GM18498 (cell line): ENCODE data around the gene DTD2.
"Not testable (repeated sequence)": the region's sequence is repeated elsewhere in the genome, so short reads cannot be mapped to it uniquely, and the experiment has no call there.

Experiments
- ATAC-seq: cut with Tn5 transposase; IDR thresholded peaks from one replicate; pipeline ENCODE4 v1.9.1; 2021; ENCODE audit warnings: mild to moderate bottlenecking, moderate library complexity; ENCODE audit not compliant: unreplicated experiment

The DTD2 gene

DNA sequence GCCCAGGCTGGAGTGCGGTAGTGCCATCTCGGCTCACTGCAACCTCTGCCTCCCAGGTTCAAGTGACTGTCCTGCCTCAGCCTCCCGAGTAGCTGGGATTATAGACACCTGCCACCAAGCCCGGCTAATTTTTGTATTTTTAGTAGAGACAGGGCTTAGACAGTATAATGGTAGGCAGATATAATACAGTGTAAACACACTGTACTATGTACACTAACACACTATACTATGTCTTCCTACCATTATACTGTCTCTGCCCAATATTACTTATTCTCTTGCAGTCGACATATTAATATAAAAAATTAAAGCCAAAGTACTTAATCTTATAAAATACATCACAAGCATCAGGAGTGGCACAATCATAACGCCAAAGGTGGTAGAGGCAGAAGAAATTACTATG lies 15.0 kb downstream of the DTD2 start:
- ATAC-seq = no peak

DNA sequence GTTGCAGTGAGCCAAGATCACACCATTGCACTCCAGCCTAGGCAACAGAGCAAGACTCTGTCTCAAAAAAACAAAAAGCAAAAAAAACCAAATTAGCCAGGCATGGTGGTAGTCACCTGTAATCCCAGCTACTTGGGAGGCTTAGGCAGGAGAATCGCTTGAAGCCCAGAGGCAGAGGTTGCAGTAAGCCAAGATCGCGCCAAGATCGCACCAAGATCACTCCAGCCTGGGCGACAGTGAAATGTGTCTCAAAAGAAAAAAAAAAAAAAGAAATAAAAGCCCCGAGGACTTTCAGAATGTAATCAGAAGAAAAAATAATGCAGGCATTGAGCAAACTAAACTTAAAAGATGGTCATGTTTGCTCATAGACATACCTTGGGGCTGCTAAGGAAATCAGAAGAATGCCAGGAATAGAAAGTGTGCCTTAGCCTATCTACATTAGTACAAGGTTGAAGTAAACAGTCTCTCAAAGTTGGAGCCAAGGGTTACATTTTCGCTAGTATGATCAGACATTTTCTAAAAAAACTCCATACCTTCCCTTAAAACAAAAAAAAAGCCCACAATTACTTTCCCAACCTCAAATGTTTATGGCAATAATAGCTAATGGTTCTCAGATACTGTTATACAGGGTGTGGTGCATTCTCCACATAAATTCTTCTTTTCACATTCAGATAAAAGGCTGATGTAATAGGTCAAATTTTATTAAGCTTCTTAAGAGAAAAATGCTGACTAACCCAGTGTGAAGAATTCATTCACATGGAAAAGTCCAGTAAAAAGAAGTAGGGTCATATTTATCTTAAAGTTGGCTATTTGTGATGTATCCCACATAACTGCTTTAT lies 15.8 kb downstream of the DTD2 start:
- ATAC-seq = no peak

DNA sequence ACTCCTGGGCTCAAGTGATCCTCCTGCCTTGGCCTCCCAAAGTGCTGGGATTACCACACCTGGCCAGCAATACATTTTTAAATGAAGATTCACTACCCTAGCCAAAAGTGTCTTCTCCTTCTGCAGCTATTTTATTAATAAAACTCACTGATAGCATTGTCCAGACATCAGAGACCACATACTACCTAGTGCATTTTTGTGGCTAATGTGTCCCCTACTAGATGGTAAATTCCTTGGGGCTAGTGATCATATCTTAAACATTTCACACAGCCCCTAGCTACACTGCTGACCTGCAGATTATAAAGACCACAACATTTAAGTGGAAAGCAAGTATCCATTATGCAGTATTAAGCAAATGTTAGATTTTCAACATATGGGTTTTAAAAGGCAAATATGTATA lies 17.0 kb downstream of the DTD2 start:
- ATAC-seq = no peak

DNA sequence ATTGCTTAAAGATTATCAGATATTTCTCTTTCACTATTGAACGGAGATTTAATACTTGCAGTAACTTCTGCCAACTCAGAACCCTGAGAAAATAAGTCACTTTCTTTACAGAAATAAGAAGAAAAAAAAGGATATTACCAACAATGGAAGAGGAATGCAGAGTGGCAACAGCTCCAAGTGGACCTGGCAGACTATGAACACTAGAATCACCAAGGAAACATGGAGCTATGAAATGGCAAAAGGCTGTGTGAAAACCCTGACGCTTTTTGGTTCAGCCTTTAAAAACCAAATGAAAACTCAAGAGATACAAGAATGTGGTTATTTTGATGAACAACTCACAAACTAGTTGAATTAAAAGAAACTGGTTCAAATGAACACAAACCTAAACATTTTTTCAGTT lies 17.7 kb downstream of the DTD2 start:
- no peak for ATAC-seq

DNA sequence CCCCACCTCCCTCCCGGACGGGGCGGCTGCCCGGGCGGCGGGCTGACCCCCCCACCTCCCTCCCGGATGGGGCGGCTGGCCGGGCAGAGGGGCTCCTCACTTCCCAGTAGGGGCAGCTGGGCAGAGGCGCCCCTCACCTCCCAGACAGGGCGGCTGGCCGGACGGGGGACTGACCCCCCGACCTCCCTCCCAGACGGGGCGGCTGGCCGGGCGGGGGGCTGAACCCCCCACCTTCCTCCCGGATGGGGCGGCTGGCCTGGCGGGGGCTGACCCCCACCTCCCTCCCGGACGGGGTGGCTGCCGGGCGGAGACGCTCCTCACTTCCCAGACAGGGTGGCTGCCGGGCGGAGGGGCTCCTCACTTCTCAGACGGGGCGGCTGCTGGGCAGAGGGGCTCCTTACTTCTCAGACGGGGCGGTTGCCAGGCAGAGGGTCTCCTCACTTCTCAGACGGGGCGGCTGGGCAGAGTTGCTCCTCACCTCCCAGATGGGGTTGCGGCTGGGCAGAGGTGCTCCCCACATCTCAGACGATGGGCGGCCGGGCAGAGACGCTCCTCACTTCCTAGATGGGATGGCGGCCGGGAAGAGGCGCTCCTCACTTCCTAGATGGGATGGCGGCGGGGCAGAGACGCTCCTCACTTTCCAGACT lies 20.1 kb downstream of the DTD2 start:
- ATAC-seq = not testable (repeated sequence)

DNA sequence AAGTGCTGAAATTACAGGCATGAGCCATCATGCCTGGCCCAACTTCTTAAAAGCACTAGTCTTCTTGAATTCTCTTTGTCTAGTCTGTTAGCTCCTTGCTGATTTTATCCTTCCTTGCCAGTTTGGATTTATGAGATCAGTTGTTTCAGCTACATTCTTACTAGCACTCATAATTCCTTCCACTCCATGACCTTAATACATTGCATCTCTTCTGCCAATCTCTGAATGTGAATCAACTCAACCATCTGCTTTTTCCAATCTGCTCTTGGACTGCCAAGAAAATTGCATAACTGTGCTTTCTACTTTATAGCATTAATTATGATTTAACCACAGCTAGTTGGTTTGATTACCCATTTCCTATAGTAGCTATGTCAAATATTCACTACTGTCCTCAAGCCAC lies 22.0 kb downstream of the DTD2 start:
- ATAC-seq = no peak

DNA sequence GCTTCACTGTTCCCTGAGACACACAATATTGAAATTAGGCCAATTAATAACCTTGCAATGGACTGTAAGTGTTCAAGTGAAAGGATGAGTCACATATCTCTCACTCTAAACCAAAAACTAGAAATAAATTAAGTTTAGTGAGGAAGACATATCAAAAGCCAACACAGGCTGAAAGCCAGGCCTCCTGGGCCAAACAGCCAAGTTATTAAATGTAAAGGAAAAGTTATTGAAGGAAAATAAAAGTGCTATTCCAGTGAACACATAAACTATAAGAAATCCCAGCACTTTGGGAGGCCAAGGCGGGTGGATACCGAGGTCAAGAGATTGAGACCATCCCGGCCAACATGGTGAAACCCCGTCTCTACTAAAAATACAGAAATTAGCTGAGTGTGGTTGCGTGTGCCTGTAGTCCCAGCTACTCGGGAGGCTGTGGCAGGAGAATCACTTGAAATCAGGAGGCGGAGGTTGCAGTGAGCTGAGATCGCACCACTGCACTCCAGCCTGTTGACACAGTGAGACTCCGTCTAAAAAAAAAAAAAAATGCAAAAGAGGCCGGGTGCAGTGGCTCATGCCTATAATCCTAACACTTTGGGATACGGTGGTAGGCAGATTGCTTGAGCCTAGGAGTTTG lies 26.6 kb downstream of the DTD2 start:
- no peak for ATAC-seq

DNA sequence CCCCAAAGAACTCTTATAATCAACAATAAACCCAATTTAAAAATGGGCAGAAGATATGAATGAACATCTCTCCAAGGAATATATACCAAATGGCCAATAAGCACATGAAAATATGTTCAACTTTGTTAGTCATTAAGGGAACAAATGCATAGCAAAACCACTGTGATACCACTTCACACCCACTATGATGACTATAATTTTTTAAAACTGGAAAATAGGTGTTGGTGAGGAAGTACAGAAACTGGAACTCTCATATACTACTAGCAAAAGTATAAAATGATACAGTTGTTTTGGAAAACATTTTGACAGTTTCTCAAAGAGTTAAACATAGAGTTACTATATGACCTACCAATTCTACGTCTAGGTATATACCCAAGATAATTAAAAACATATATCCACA lies 27.5 kb downstream of the DTD2 start:
- ATAC-seq = no peak

DNA sequence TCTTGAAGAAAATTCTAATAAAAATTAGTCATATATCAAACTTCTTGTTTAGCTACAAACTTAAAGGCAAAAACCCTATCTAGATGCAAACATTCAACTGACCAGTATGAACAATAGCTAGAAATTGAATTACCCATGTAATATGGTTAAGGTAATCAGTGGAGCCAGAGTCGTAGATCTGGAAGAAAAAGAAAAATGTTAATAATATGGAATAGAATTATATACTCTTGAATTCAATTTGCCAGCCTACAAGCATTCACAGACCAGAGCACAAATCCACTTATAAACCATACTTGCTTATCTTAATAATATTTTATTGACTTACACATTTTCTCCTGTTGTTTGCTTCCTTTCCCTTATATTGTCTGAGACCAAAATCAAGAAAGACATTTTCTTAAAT lies 29.3 kb downstream of the DTD2 start:
- no peak for ATAC-seq

DNA sequence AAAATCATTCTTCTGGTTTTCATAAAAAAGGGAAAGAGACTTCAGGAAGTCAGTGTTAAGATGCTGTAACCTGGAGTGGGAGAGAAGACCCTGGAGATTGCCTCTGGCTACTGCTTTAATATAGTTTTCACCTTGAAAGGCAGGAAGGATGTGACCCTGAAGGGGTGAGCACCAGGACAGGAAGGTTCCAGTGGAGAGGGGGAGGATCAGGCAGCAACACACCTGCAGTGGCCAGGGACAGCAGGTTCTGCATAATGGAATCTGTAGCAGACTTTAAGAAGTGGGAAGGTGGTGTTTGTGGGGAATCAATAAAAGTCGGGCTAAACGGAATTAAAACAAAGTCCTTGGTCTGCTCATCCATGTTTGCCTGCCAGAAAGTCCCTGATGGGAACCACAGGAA lies 30.6 kb downstream of the DTD2 start:
- no peak for ATAC-seq

DNA sequence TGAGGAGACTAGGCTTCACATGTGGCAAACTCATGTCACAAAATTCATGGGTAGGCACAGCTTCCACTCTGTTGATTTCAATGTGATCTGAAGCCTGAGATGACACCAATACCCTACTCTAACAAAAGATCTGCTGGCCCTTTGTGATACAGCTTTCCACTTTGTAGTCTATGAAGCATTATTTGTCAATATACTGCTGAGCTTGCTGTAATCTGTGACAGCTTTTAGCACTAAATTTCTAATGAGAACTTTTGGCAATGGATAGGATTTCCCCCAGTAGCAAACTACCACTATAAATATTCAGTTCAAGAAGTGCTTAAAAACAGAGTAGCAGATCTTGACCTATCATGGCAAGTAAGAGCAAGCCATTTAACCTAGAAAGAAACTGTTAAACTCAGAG lies 31.4 kb downstream of the DTD2 start:
- no peak for ATAC-seq

DNA sequence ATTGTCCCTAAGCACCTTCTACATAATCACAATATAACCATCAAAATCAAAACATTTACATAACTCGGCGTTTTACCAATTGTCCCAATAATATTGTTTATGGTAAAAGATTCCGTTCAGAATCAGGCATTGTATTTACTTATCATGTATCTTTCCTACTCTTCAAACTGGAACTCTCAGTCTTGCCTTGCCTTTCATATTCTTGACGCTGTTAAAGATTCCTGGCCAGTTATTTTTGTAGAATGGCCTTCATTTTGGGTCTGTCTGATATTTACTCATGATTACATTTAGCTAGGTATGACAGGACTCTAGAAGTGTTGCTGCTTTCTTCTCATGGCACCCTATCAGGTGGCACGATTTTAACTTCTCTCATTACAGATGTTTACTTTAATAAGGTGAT lies 36.1 kb downstream of the DTD2 start:
- no peak for ATAC-seq

DNA sequence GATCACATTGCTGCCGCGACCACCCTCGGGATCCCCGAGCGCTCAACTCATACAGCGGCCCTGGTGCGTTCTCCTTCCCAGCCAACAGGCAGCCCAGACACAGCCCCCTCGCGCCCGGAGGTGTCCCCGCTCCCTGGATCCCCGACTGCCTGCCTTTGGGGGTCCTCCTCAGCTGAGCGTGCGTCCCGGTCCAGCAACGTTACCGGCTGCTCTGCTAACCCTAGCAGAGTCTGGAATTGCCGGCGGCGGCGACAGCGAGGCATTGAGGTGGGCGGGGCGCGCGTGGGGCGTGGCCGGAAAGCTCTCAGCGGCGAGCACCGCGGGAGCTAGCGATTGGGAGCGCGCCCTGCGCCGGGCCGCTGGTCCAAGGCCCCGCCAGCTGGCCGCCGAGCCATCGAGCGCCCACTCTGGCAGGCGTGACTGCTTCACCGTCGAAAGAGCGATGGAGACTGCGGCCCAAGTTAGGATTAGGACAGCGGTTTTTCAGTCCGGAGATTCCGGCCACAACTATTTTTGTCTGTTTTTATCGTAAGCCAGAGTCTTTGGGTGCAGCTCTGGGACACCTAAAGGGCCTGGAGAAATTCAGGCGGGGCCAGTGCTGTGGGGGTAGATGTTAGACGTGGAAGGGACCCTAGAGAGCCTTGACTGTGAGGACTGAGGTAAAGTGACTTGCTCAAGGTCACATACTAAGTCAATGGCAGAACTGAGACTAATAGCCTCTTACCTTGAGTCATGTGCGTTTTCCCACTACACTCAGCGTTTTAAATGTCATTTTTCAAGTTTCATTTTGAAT lies 36.8 kb downstream of the DTD2 start, which contains the start of gene HEATR5A:
Gene HEATR5A (minus strand): TSS at position 232 of the 793 bp plus-strand sequence. CDS start 17,575 bp downstream, outside the sequence.
- ATAC-seq = peak; percentile 98

DNA sequence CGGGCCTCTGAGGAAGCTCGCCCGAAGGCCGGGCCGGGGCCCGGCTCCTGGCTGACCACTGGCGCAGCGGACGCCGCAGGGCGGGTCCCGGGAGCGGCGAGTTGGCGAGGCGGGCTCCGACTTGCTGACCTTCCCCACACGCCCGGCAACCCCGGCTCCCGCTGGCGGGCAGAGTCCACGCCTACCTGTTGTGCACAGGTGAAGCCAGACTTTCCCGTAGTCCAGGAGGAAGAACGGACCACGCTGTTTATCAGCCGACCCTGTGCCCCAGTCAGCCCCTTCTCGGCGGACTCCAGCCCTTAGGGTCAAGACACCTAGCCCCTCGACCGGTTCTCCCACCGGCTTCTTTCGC lies 37.4 kb downstream of the DTD2 start:
- ATAC-seq = peak; percentile 33

DNA sequence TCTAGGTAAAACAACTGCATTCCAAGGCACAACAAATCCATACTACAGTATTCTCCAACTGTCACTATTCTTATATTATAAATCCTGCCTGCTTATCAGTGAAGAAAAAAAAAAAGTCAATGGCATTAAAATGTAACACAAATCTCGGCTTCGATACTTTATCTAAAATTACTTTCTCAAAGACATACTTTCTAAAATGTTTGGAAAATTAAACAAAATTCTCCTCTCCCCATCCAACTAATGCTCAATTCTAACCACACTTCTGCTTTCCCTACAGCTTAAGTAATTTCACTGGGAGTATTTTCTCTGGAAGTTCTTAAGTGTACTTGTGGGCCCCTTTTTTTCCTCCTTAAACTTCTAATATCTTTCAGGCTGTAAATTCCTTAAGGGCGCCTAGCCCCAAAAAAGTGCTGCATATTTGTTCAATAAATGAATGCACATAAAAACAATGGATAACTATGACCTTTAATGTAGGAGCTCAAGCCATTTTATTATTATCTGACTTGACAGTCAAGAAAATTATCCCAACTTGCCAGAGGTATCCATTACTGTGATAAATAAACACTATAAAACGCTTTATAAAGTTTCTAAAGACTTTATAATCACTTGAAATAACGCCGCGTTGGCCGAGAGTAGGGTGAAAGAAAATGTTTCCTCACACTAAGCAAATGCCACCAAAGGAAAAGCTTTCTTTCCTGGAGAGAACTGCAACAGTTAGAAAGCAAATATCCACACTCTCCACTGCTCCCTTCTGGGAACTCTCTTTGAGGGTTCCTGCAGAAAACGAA lies 37.9 kb downstream of the DTD2 start:
- no peak for ATAC-seq

DNA sequence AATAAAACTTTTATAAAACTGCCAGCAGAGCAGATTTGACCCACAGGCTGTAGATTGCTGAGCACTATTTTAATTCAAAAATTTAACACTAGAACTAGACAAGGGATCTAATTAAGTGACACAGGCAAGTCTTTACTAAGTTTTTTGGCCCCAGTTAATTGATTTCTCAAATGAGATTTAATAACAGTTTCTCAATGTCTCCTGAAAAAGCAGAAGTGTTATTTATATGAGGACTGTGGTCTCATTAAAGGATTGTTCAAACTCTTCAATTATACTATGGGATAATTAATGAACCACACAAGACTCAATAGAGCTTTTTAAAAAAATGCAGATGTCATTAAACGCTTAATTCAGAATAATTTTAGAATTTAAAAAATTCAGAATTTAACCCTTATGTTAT lies 38.9 kb downstream of the DTD2 start:
- no peak for ATAC-seq

DNA sequence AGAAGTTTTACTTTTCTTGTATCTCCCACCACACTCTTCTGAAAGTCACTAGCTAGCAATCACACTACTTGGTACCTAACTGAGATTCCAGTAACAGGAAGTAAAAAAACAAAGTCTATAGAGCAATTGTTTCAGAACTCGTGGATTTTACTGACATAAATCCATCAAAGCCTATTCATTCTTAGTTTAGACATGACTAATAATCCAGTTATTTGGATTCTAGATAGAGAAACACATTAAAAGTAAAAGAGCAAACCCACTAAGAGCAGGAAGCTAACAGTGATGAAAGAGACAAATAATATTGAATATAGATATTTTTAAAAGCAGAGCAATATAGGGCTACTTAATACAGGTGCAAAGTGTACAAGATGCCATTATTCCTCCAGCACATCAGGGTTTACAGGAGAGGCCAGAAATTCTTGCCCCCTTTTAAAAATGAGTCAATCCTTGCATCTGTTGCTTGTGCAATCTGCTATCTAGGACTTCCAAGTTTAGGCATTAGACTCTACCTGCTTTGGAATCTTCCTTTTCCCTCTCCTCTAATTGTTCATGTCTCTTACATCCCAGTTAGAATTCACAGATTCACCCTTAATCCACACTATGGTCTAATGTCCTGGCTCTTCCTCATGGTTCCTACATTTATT lies 43.0 kb downstream of the DTD2 start:
- no peak for ATAC-seq

DNA sequence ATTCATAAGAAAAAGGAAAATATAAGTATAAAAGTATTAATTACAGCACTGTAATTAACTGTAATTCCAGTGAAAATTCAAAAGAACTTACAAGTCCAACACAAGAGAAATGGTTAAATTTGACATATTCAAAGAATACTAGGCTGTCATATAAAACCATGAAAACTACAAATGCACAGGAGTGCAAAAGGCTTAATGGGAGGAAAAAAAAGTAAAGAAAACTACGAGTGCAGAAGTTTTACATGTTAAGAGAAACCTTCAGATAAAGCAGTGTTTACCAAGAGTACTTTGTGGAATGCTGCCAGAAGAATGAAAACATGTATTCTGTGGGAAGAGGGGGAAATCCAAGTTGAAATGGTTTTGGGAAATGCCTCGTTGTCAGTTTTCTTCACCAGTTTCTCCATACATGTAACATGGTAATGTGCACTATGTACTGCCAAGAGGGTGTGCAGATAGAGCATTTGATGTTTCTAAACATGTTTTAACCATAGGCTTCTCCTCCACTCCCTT lies 46.0 kb downstream of the DTD2 start:
- ATAC-seq = no peak

DNA sequence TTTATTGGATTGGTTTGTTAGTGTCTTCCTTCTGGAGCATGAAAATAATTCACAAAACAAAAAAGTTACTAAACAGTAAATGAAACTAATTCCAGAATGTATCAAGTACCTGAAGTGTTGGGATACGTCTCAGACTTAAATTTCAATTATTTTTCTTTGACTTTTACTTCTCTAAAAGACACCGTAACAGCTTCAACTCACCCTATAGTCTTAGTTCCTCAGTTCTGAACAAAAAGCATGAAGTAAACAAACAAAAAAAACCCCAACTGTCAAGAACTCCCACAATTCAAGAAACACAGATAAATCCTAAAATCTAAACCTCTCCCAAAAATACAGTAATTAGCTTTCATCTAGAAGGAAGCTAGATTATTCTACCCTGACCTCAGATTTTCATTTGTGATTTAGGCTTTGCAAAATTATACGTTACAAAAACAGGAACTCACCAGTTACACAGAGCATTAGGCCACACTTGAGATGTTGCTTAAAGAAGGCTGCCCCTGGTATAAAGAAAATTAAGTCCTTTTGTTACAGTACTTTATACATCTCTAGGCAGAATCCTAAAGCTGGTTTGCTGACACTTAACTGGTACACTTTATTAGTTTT lies 47.2 kb downstream of the DTD2 start:
- ATAC-seq = no peak
